PFSK-1 (cell line): ENCODE data around the gene FRMPD1.

Experiments
- REST ChIP-seq, 2 experiments: IDR thresholded peaks; 2 replicates each; pipeline versions ENCODE4 v1.6.1 to v1.8.0; 2011 to 2012; ENCODE audit warnings: low read depth in 2 of 2, low read length in 2 of 2, control low read depth in 1 of 2, inconsistent platforms in 1 of 2, mild to moderate bottlenecking in 1 of 2, moderate library complexity in 1 of 2; ENCODE audit not compliant: insufficient read depth in 1 of 2
- SIN3A ChIP-seq: IDR thresholded peaks from 2 replicates; pipeline ENCODE4 v1.6.1; 2012; ENCODE audit warnings: mild to moderate bottlenecking, low read length, moderate library complexity, borderline replicate concordance; ENCODE audit not compliant: insufficient read depth

GRCh38 chr9:37715260-37715659, 64.5 kb downstream of the FRMPD1 start:
- TF ChIP-seq REST (IDR thresholded peaks at IDR 0.05; ENCODE audit: insufficient read depth in 1 of 2, low read depth in 2 of 2, low read length in 2 of 2) (no peak), SIN3A (no peak)
